ENCODE measurements around the gene MS4A2. TPM values are rescaled to one million over a fixed set of nuclear protein-coding genes. Genes with fewer than 3 reads are reported as not detected.

Gene MS4A2
- total RNA-seq, 1 donor from 2014 or later: 3.0 TPM

Other genes with a start within 250 kb of the MS4A2 start
- gene CBLIF, start 243.2 kb upstream of the MS4A2 start, total RNA-seq: not detected
- 3.3 TPM for gene TCN1, start 222.2 kb upstream of the MS4A2 start, total RNA-seq
- not detected for gene OOSP3, start 209.9 kb upstream of the MS4A2 start, total RNA-seq
- not detected for gene OOSP1, start 150.2 kb upstream of the MS4A2 start, total RNA-seq
- gene OOSP4A, start 124.6 kb upstream of the MS4A2 start, total RNA-seq: not detected
- gene OOSP4B, start 71.5 kb upstream of the MS4A2 start, total RNA-seq: not detected
- not detected for gene OOSP2, start 48.3 kb upstream of the MS4A2 start, total RNA-seq
- gene MS4A3, start 32.0 kb upstream of the MS4A2 start, total RNA-seq: not detected
- 51.1 TPM for gene MS4A6A, start 94.4 kb downstream of the MS4A2 start, total RNA-seq
- 4.7 TPM for gene MS4A4E, start 154.5 kb downstream of the MS4A2 start, total RNA-seq
- 8.4 TPM for gene MS4A4A, start 192.0 kb downstream of the MS4A2 start, total RNA-seq
- gene MS4A6E, start 238.6 kb downstream of the MS4A2 start, total RNA-seq: not detected